Activated T-cell treated with anti-CD3 and anti-CD28 coated beads, Interleukin-2, amount 50 U/mL, for 4 hours (primary cell): ENCODE data around the gene AKT1S1. TPM values are rescaled to one million over a fixed set of nuclear protein-coding genes. Genes with fewer than 3 reads are reported as not detected.

Source experiments
- ATAC-seq, 2 donors: fragments of 200-7000 bp; cut with Tn5 transposase; one replicate each; pipeline ENCODE4 v1.10.0; 2021
- DNase-seq: peaks from one replicate; pipeline ENCODE4 v3.0.0-alpha.2; 2020
- H3K27me3 Mint-ChIP-seq: one replicate; pipeline ENCODE4 v1.8.0; 2021; ENCODE audit warnings: low read depth, mixed read lengths
- H3K36me3 Mint-ChIP-seq: one replicate; pipeline ENCODE4 v1.8.0; 2022; ENCODE audit warnings: mixed read lengths; ENCODE audit not compliant: insufficient read depth
- H3K4me1 Mint-ChIP-seq: one replicate; pipeline ENCODE4 v1.8.0; 2021; ENCODE audit warnings: low read depth, mixed read lengths
- H3K4me3 Mint-ChIP-seq: one replicate; pipeline ENCODE4 v1.8.0; 2021; ENCODE audit warnings: mild to moderate bottlenecking, moderate library complexity, mixed read lengths
- H3K9me3 Mint-ChIP-seq: one replicate; pipeline ENCODE4 v1.8.0; 2021; ENCODE audit warnings: mixed read lengths
- total RNA-seq, 3 donors: library from RNA; stranded (reverse); gene quantifications; one replicate each; pipeline ENCODE4 v1.2.1, GENCODE V29; 2021

The AKT1S1 gene
- total RNA-seq, 3 donors from 2014 or later = 25.3 to 31.6 (median 28.0) TPM

DNA sequence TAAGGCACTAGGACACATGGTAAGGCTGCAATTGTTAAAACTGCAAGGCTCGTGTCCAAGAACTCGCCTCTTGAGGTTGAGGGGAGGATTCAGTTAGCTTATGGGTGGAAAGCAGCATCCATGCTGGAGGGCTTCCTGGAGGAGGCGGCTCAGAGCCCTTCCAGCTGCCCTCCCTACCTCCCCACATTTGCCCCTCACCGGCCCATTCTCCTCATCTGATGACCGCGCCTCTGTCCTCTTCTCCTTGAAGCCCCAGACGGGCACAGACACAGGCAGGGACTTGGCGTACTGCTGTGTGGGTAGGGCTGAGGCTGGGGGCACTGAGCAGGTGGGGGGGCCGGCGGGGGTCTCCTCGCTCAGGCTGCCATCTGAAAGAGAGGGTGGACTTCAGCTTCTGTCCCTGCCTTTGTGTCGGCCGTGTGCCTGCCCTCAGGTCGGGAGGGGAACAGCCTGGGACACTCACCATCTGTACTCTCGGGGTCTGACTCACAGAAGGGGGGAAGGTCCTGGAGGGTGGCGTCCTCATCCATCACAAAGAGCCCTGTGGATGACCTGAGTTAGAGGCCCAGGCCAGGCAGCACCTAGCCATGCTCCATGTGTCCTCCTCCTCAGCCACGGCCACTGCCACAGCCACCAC lies 5.7 kb downstream of the AKT1S1 start:
- H3K4me3 Mint-ChIP-seq = no peak overlapping the region
- H3K4me1 Mint-ChIP-seq = peaks cover 32% of the 10 kb centered on the region
- no peak for DNase-seq
- no peaks in the 10 kb centered on the region for H3K27me3 Mint-ChIP-seq
- H3K9me3 Mint-ChIP-seq = no peaks in the 10 kb centered on the region
- ATAC-seq = no peak
- no peaks in the 10 kb centered on the region for H3K36me3 Mint-ChIP-seq

DNA sequence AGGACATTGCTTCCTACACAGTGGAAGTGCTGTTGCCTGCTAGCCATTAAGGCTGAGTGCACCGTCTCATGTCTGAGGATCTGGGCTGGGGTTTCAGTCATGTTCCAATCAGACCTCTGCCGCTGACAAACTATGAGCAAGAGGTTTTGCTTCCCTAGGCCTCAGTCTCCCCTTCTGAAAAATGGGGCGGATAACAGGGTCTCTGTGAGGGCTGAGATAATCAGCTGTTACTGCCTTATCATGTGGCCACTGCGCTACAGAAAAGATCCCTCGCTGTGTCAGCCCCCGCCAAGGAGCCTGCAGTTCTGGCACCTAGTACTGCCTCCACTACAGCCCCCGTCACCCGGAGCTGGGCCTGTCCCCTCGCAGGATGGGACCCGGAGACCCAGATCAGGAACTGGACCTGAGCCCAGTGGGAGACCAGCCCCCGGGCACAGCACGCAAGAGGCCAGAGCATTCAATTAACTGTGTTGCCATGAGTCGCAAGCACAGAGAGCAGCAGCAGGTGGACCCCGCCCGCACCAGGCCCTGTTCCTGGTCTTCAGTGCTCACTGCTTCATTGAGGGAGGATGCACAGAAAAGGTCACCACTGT lies 6.8 kb downstream of the AKT1S1 start:
- no peak for DNase-seq
- H3K9me3 Mint-ChIP-seq = no peaks in the 10 kb centered on the region
- peaks cover 37% of the 10 kb centered on the region for H3K4me1 Mint-ChIP-seq
- H3K36me3 Mint-ChIP-seq = no peaks in the 10 kb centered on the region
- H3K27me3 Mint-ChIP-seq = no peaks in the 10 kb centered on the region
- ATAC-seq = no peak
- no peak overlapping the region for H3K4me3 Mint-ChIP-seq

DNA sequence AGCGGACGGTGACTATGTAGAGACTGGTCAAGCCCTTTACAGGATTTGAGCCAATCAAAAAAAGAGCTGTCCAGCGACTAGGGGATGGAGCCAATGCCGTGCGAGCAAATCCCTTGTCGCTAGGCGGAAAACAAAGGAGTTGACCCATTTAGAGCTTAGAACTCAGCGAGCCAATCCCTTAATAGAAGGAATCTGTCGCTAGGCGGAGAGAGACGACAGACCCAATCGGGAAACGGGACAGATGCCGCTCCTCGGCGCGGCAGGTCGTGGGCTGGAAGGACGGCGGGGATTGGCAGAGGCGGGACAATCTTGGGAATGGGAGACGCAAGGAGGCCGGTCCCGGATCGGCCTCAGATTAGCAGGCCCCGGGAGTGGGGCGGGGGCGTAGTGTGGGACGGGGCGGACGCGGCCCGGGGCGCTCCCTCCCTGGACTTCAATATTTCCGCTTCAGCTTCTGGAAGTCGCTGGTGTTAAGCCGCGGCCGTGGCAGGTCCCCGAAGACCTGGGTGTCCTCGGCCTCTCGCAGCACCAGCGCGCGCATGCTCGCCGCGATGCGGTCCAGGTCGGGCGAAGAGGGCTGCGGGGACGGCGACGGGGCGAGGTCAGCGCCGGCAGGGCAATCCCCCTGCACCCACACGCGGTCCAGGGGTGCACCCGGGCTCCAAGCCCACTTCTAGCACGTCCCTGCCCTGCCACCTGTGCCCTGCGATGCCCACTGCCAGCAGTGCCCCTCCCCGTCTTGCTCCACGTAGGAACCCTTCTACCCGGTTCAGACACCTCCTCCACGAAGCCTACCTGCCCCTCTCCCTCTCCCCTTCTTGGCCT lies 7.5 kb downstream of the AKT1S1 start:
- peak; percentile 83 for DNase-seq
- Mint-ChIP-seq H3K36me3 (peaks cover 5% of the 10 kb centered on the region), H3K4me3 (no peak overlapping the region), H3K4me1 (peaks cover 38% of the 10 kb centered on the region), H3K9me3 (no peaks in the 10 kb centered on the region), H3K27me3 (no peaks in the 10 kb centered on the region)
- peak; percentile 82 to 83 for ATAC-seq

DNA sequence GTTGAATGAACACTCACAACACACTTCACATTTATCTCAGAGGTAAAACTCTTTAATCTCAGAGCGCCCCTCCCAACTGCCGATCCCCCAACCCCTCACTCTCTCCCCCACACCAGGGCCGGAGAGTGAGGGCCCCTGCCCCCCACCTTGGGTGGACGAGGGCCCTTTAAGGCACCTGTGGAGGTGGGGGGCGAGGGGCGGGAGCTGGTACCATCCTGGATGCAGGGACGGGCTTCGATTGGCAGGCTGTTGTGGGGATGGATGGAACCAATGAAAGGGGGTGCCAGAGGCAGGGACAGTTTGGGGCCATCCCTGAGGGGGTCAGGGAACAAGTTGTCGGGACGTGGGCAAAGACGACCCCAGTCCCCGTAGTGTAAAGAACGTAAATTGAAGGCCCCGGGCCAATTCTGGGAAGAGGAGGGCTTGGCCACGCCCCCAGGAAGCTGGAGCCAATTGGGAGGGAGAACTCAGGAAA lies 8.1 kb downstream of the AKT1S1 start:
- H3K9me3 Mint-ChIP-seq = no peaks in the 10 kb centered on the region
- no peak for DNase-seq
- peaks cover 44% of the 10 kb centered on the region for H3K4me1 Mint-ChIP-seq
- no peaks in the 10 kb centered on the region for H3K27me3 Mint-ChIP-seq
- peak overlapping the region; percentile 97 for H3K4me3 Mint-ChIP-seq
- peaks cover 9% of the 10 kb centered on the region for H3K36me3 Mint-ChIP-seq
- peak; percentile 3 to 4 for ATAC-seq

DNA sequence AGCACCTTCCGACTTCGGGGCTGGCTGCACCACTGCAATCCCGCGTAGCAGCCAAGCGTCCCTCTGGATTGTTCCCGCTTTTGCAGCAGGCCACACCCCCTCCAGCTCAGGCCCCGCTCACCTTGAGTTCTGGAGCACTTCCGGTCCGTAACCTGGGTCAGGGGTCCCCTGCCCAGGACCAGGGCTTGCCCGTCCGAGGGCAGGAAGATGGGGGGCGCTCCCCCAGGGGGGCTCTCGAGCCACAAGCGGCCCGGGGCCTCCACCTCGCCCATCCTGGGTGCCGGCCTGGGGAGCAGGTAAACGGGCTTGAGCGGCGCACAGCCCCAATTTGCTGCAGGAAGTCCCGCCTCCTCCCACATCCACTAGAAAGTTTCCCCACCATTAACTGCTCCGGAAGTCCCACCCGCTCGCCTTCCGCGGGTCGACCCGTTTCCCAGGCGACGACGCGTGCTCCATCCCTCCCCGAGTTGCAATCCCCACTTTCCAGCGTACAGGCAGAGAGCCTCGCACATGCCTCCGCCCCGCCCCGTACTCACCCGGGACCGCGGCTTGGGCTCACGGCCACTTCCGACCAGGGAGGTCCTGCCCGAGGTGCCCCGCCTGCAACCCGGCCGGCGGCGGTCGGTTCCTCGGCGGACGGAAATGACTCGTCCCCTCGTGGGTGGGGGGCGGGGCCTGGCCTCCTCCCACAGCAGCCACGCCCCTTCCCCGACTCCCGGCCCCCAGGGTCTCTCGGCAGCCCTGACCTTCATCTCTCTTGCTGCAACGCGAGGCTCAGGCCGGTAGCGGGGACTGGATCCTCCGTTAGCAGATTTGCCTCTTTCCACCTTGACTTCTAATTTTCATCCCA lies 10.0 kb downstream of the AKT1S1 start, which contains the start of gene PNKP:
PNKP (minus strand) TSS at position 644 of the 850 bp plus-strand sequence; CDS start at position 272, 372 bp downstream.
- peaks cover 50% of the 10 kb centered on the region for H3K4me1 Mint-ChIP-seq
- DNase-seq (peak; percentile 83), ATAC-seq (peak; percentile 61 to 62)
- H3K4me3 Mint-ChIP-seq = peak within 1 kb of the TSS; percentile 97
- H3K9me3 Mint-ChIP-seq = no peaks in the 10 kb centered on the region
- peaks cover 16% of the 10 kb centered on the region for H3K36me3 Mint-ChIP-seq
- no peaks in the 10 kb centered on the region for H3K27me3 Mint-ChIP-seq

DNA sequence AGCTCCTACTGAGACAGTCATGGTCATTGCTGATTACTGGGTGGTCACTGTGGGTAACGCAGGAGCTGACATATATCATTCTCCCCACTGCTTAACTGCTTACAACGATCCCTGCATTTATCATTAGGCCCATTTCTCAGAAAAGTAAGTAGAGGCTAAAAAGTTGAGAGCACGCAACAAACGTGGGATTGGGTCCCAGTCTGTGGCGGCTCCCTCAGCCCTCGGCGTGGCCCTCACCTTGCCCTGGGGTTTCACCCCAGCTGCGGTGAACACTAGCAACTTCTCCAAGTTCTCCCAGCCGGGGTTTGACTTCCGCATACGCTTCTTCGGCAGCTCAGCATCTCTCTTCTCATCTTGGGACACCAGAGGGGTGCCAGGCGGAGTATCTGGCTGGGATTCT lies 12.3 kb downstream of the AKT1S1 start:
- Mint-ChIP-seq H3K4me1 (peaks cover 40% of the 10 kb centered on the region), H3K36me3 (peaks cover 16% of the 10 kb centered on the region), H3K27me3 (no peaks in the 10 kb centered on the region), H3K9me3 (no peaks in the 10 kb centered on the region), H3K4me3 (no peak overlapping the region)
- DNase-seq (no peak), ATAC-seq (no peak)

DNA sequence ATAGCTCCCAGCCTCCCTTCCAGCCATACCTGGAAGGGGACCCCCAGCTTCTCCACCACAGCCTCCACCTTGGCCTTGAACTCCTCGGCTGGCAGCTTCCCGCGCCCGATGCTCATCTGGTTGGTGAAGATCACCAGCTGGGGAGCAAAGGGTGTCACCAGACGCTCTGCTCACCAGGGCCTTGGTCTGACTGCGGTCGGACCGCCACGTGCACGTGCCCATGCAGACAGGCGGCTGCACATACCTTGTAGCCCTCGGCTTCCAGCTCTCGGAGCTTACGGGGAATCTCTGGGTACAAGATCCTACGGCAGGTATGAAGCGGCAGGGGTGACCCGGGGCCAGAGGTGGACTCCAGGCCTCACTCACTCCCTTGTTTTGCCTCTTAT lies 13.2 kb downstream of the AKT1S1 start:
- ATAC-seq (no peak), DNase-seq (no peak)
- no peaks in the 10 kb centered on the region for H3K9me3 Mint-ChIP-seq
- H3K27me3 Mint-ChIP-seq = no peaks in the 10 kb centered on the region
- peaks cover 40% of the 10 kb centered on the region for H3K4me1 Mint-ChIP-seq
- peaks cover 17% of the 10 kb centered on the region for H3K36me3 Mint-ChIP-seq
- H3K4me3 Mint-ChIP-seq = no peak overlapping the region

DNA sequence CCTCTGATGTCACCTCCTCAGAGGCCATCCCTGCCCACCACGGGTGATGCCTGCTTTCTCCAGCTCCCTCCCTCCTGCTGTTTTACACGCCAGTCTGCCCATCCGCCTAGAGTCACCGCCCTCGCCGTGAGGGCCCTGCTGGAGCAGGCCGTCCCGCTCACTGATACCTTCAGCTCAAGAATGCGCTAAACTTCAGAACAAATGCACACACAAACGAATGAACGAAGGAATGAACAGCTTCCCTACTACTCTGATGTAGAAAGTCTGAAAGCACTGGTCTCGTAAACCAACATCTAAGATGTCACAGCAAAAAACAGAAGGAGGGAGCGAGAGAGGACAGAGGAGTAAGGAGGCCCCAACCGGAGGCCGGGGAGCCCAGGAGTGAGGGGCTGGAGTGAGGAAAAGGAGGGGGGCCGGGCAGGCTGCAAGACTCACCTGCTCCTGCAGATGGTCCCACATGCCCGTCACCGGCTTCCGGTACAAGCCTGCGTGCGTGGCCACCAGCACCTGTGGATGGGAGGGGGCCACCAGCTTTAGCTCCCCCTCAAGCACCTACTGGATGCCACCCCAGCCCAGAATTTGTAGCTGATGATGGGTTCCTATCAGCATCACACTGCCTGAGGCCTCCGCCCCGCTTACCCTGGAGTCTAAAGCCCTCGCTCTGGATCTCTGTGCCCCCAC lies 13.8 kb downstream of the AKT1S1 start:
- Mint-ChIP-seq H3K4me1 (peaks cover 39% of the 10 kb centered on the region), H3K4me3 (no peak overlapping the region), H3K9me3 (no peaks in the 10 kb centered on the region), H3K36me3 (peaks cover 19% of the 10 kb centered on the region), H3K27me3 (no peaks in the 10 kb centered on the region)
- DNase-seq (no peak), ATAC-seq (no peak)

DNA sequence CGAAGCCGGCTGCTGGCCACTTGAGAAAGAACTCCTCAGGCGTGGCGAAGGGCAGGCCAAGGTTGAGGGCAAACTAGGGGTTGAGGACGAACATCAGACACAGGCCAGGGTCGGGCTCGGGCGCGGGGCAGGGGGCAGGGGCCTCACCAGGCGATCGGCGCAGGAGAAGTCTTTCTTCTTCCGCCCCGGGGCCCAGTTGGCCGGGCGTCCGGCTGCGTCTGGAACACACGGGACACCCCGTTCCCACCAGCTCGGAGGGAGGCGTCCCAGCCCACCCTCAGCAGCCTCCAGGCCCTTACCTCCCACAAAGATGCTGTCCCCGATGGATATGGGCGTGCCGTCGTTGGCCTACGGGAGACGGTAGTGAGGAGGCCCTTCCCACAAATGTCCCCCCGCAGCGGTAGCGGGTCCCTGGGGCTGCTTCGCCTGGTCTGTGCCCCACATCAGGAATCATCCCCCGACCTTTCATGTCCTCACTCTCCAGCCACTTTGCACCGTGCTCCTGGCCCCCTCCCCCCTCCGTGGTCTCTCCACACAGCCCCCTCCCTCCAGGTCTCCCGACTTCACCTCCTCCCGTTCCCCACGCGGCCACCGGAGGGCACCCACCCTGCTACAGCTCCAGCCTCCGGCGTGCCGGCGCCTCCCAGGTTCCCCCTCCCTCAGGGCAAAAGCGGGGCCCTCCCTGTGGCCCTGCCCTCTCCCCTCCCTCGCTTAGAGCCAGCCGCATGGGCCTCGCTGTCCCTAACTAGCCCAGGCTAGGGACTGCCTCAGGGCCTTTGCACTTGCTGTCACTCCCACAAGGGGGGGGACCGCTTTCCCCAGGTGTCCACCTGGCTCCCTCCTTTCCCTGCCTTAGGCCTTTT lies 14.5 kb downstream of the AKT1S1 start:
- Mint-ChIP-seq H3K27me3 (no peaks in the 10 kb centered on the region), H3K9me3 (no peaks in the 10 kb centered on the region), H3K4me3 (no peak overlapping the region), H3K4me1 (peaks cover 35% of the 10 kb centered on the region), H3K36me3 (peaks cover 19% of the 10 kb centered on the region)
- DNase-seq = peak; percentile 12
- ATAC-seq = no peak

DNA sequence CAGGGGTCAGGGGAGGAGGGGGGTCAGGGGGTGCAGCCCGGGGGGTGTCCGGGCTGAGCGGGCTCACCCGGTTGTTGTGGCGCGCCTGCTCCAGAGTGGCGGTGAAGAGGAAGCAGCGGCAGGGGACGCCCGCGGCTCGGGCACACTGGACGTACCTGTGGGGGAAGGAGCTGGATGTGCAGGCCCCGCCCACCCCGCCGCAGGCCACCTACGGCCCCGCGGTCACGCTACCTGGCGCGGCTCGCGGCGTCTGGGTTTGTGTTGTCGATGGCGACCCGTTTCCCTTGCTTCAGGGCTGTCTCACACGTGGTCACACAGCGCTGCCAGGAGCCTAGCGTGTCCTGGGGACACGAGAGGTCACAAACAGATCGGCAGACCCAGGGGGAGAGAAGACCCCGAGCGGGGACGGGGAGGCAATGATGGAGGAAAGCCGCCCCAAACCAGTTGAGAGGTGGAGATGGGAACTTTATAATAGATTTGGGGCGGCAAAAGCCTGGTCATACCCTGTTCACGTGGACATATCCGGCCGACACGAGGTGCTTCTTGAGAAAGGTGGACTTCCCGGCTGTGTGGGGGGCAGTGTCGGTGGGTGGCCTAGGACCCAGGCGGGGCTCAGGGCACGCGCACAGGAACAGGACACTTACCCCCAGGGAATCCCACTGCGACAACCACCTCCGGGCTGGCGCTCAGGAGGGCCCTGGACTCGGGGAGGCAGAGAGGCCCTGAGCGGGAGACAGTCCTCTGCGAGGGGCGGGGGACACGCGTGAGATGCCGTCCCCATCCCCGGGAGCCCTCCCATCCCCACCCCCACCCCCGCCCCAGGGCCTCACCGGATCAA lies 15.4 kb downstream of the AKT1S1 start:
- peaks cover 30% of the 10 kb centered on the region for H3K4me1 Mint-ChIP-seq
- H3K27me3 Mint-ChIP-seq = no peaks in the 10 kb centered on the region
- H3K36me3 Mint-ChIP-seq = peaks cover 19% of the 10 kb centered on the region
- ATAC-seq (no peak), DNase-seq (no peak)
- H3K4me3 Mint-ChIP-seq = no peak overlapping the region
- no peaks in the 10 kb centered on the region for H3K9me3 Mint-ChIP-seq

DNA sequence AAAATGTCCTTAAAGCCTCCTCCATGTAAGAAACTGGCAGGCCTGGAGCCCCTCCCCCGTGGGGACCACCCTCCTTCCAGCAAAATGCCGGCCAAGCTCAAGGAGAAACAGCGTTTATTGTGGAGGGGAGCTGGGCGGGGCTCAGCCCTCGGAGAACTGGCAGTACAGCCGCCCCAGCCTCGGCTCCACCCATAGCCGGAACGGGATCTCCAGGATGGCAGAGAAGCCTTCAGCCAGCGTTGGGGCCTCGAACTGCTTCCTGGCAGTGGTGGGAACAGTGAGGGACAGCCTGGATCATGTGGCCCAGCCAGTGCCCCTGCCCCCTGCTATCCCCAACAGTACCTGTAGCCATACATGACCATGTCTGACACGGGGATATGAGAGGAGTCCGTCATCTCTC lies 16.0 kb downstream of the AKT1S1 start:
- Mint-ChIP-seq H3K27me3 (no peaks in the 10 kb centered on the region), H3K4me1 (peaks cover 24% of the 10 kb centered on the region), H3K9me3 (no peaks in the 10 kb centered on the region), H3K4me3 (no peak overlapping the region), H3K36me3 (peaks cover 19% of the 10 kb centered on the region)
- DNase-seq (no peak), ATAC-seq (no peak)

DNA sequence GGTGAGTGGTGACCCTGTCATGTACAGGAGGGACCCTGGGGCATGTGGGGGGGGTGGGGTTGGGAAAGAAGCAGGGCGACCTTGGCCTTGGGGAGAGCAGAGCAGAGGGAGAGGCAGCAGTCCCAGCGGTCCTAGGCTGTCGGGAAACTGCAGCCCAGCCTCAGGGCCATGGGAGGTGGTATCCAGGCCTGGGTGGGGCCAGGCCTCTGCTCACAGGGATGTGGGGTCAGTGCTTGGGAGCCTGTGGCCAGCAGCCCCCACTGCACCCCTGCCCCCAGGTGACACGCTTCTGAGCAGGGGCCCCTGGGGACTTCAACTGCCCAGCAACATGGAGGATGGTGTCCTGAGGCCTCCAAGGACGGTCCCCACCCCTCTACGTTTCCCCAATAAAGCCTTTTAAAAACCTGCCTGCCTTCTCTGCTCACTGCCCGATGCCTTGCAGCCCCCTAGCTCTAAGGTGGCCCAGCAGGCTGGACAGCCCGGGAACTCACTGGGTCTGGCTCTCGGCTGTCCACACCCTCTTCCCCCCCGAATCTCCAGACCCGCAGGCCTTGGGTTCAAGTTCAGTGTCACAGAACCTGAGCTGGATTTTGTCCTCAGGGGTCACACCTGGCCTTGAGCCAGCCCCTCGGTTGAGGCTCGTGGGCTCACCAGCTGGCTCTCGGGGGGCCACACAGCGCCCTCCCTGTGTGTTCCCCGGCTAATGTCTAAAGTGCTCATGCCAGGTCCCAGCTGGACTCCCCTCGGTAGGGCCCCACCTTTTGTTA lies 16.6 kb downstream of the AKT1S1 start:
- DNase-seq (no peak), ATAC-seq (no peak)
- peaks cover 19% of the 10 kb centered on the region for H3K36me3 Mint-ChIP-seq
- peaks cover 18% of the 10 kb centered on the region for H3K4me1 Mint-ChIP-seq
- no peaks in the 10 kb centered on the region for H3K9me3 Mint-ChIP-seq
- no peak overlapping the region for H3K4me3 Mint-ChIP-seq
- no peaks in the 10 kb centered on the region for H3K27me3 Mint-ChIP-seq
